Endodermal cell (in vitro differentiated cells): ENCODE results near the gene CHRNA7. TPM values are rescaled to one million over a fixed set of nuclear protein-coding genes. Genes with fewer than 3 reads are reported as not detected.

Experiments
- DNase-seq: peaks from one replicate; pipeline ENCODE4 v3.0.0-alpha.2; 2017
- H3K27ac ChIP-seq: 2 replicates; pipeline ENCODE4 v1.5.1; 2013; ENCODE audit warnings: mild to moderate bottlenecking, low read depth, low read length, moderate library complexity
- H3K27me3 ChIP-seq: 2 replicates; pipeline ENCODE4 v1.6.1; 2013; ENCODE audit warnings: mild to moderate bottlenecking, low read length, moderate library complexity; ENCODE audit not compliant: insufficient read depth, control insufficient read depth, poor library complexity, severe bottlenecking
- H3K36me3 ChIP-seq: 2 replicates; pipeline ENCODE4 v1.7.0; 2013; ENCODE audit warnings: mild to moderate bottlenecking, low read length, moderate library complexity; ENCODE audit not compliant: control insufficient read depth, insufficient read depth
- H3K4me1 ChIP-seq: one replicate; pipeline ENCODE4 v1.7.0; 2013; ENCODE audit warnings: low read length; ENCODE audit not compliant: control insufficient read depth, insufficient read depth
- H3K4me3 ChIP-seq: 2 replicates; pipeline ENCODE4 v1.5.1; 2013; ENCODE audit warnings: mild to moderate bottlenecking, low read length, moderate library complexity
- H3K9ac ChIP-seq: 2 replicates; pipeline ENCODE4 v1.6.1; 2013; ENCODE audit warnings: mild to moderate bottlenecking, low read length, moderate library complexity; ENCODE audit not compliant: poor library complexity, severe bottlenecking; ENCODE audit errors: extremely low read depth
- H3K9me3 ChIP-seq: 2 replicates; pipeline ENCODE4 v1.6.1; 2013; ENCODE audit warnings: mild to moderate bottlenecking, low read length, moderate library complexity; ENCODE audit not compliant: control insufficient read depth
- H3K27ac Mint-ChIP-seq: 2 replicates; pipeline ENCODE4 v1.8.0; 2020; ENCODE audit warnings: mixed read lengths
- H3K27me3 Mint-ChIP-seq: 2 replicates; pipeline ENCODE4 v1.8.0; 2021; ENCODE audit warnings: mild to moderate bottlenecking, mixed read lengths; ENCODE audit not compliant: insufficient read depth
- H3K36me3 Mint-ChIP-seq: 2 replicates; pipeline ENCODE4 v1.8.0; 2020; ENCODE audit warnings: low read depth, mixed read lengths
- H3K4me1 Mint-ChIP-seq: 2 replicates; pipeline ENCODE4 v1.8.0; 2020; ENCODE audit warnings: mixed read lengths
- H3K4me3 Mint-ChIP-seq: 2 replicates; pipeline ENCODE4 v1.8.0; 2020; ENCODE audit warnings: mild to moderate bottlenecking, moderate library complexity, mixed read lengths
- H3K9me3 Mint-ChIP-seq: 2 replicates; pipeline ENCODE4 v1.8.0; 2020; ENCODE audit warnings: mild to moderate bottlenecking, mixed read lengths
- CTCF ChIP-seq: fragments of 200-600 bp; sonication (generic); conservative IDR thresholded peaks from 2 replicates; pipeline ENCODE4 v1.5.0; 2021; ENCODE audit warnings: antibody characterized with exemption, mild to moderate bottlenecking
- WGBS, 2 experiments: methylation state at CpG; one replicate each; pipeline versions ENCODE4 v1.1.5 to v1.1.7; 2013; ENCODE audit warnings: missing lambda C conversion rate in 2 of 2, mixed read lengths in 1 of 2; ENCODE audit not compliant: insufficient coverage in 1 of 2, insufficient read length in 1 of 2; 5-methylcytosine and 5-hydroxymethylcytosine counted together
- total RNA-seq, 2 donors: library from RNA; stranded (reverse); fragmentation: NEBNext Ultra II Directional in 1 of 2; extraction: Animal tissue kit (Norgen Biotek cat#: 25700) in 1 of 2; gene quantifications; 2 replicates in 1 of 2; 3 replicates in 1 of 2; pipeline ENCODE4 v1.2.1, GENCODE V29; 2021

CHRNA7 gene
- total RNA-seq, 2 donors from 2014 or later = 7.5 to 8.0 TPM

- H3K4me1 ChIP-seq = no peaks in the 10 kb centered on the region
- no peaks in the 10 kb centered on the region for H3K9me3 ChIP-seq
- no peak for TF ChIP-seq CTCF
- peaks cover 16% of the 10 kb centered on the region for H3K4me1 Mint-ChIP-seq
- H3K27ac ChIP-seq = no peak overlapping the region
- no peak overlapping the region for H3K27ac Mint-ChIP-seq
- no peaks in the 10 kb centered on the region for H3K36me3 Mint-ChIP-seq
- no peak overlapping the region for H3K4me3 ChIP-seq
- H3K4me3 Mint-ChIP-seq = no peak overlapping the region
- no peaks in the 10 kb centered on the region for H3K27me3 ChIP-seq
- no peak overlapping the region for H3K9ac ChIP-seq
- WGBS, 2 experiments = 92 to 96% methylated on average over 17 to 23 of the region's 23 CpGs
- H3K27me3 Mint-ChIP-seq = no peaks in the 10 kb centered on the region
- no peaks in the 10 kb centered on the region for H3K9me3 Mint-ChIP-seq
- H3K36me3 ChIP-seq = no peaks in the 10 kb centered on the region
- no peak for DNase-seq
Measured at GRCh38 chr15:32120577-32121383, 90.5 kb downstream of the CHRNA7 start.

- H3K4me1 ChIP-seq = no peaks in the 10 kb centered on the region
- no peak for TF ChIP-seq CTCF
- no peaks in the 10 kb centered on the region for H3K36me3 ChIP-seq
- 89 to 90% methylated on average over 2 to 6 of the region's 6 CpGs for WGBS, 2 experiments
- H3K9me3 ChIP-seq = no peaks in the 10 kb centered on the region
- no peak overlapping the region for H3K4me3 ChIP-seq
- H3K9ac ChIP-seq = no peak overlapping the region
- Mint-ChIP-seq H3K27ac (no peak overlapping the region), H3K4me3 (no peak overlapping the region), H3K9me3 (no peaks in the 10 kb centered on the region), H3K4me1 (peaks cover 17% of the 10 kb centered on the region), H3K27me3 (no peaks in the 10 kb centered on the region), H3K36me3 (no peaks in the 10 kb centered on the region)
- H3K27me3 ChIP-seq = no peaks in the 10 kb centered on the region
- DNase-seq = no peak
- no peak overlapping the region for H3K27ac ChIP-seq
Measured at GRCh38 chr15:32121384-32121695, 91.0 kb downstream of the CHRNA7 start.

GRCh38 chr15:32122013-32122412 is 91.7 kb downstream of the CHRNA7 start:
- Mint-ChIP-seq H3K36me3 (no peaks in the 10 kb centered on the region), H3K9me3 (no peaks in the 10 kb centered on the region), H3K4me3 (no peak overlapping the region), H3K27ac (no peak overlapping the region), H3K27me3 (no peaks in the 10 kb centered on the region), H3K4me1 (peaks cover 17% of the 10 kb centered on the region)
- Histone ChIP-seq H3K9ac (no peak overlapping the region), H3K36me3 (no peaks in the 10 kb centered on the region), H3K4me1 (no peaks in the 10 kb centered on the region), H3K9me3 (no peaks in the 10 kb centered on the region), H3K27me3 (no peaks in the 10 kb centered on the region), H3K4me3 (no peak overlapping the region), H3K27ac (no peak overlapping the region)
- no peak for TF ChIP-seq CTCF
- no peak for DNase-seq
- WGBS, 2 experiments = 92 to 100% methylated on average over 2 to 3 of the region's 4 CpGs
